Natural killer cell (primary cell): ENCODE data around the gene DNAJB11. TPM values are rescaled to one million over a fixed set of nuclear protein-coding genes. Genes with fewer than 3 reads are reported as not detected.

Experiments
- ATAC-seq, 3 donors: fragments of 150-1000 bp in 2 of 3; fragments of 200-7000 bp in 1 of 3; cut with Tn5 transposase; 1 replicate in 1 of 3; 2 replicates in 2 of 3; pipeline ENCODE4 v1.10.0; 2021; ENCODE audit warnings: mild to moderate bottlenecking in 2 of 3, moderate library complexity in 2 of 3
- DNase-seq, 2 donors: peaks; one replicate each; pipeline versions ENCODE4 v3.0.0 to v3.0.0-alpha.2; 2013 to 2021; ENCODE audit warnings: mixed read lengths in 1 of 2
- H3K27ac ChIP-seq: one replicate; pipeline ENCODE4 v1.5.1; 2013; ENCODE audit warnings: mild to moderate bottlenecking, low read length
- H3K27me3 ChIP-seq: one replicate; pipeline ENCODE4 v1.6.1; 2013; ENCODE audit warnings: low read length; ENCODE audit not compliant: control insufficient read depth, insufficient read depth
- H3K36me3 ChIP-seq: one replicate; pipeline ENCODE4 v1.6.1; 2013; ENCODE audit warnings: low read length; ENCODE audit not compliant: control insufficient read depth, insufficient read depth
- H3K4me1 ChIP-seq: one replicate; pipeline ENCODE4 v1.6.1; 2013; ENCODE audit warnings: low read length; ENCODE audit not compliant: control insufficient read depth, insufficient read depth
- H3K4me3 ChIP-seq: one replicate; pipeline ENCODE4 v1.5.1; 2013; ENCODE audit warnings: low read length
- H3K9me3 ChIP-seq: one replicate; pipeline ENCODE4 v1.6.1; 2013; ENCODE audit warnings: low read length; ENCODE audit not compliant: control insufficient read depth, insufficient read depth
- H3K27ac Mint-ChIP-seq, 2 donors: one replicate each; pipeline ENCODE4 v1.8.0; 2022; ENCODE audit warnings: mild to moderate bottlenecking in 2 of 2, mixed read lengths in 2 of 2, moderate library complexity in 1 of 2
- H3K27me3 Mint-ChIP-seq, 2 donors: one replicate each; pipeline ENCODE4 v1.8.0; 2022; ENCODE audit warnings: low read depth in 2 of 2, mixed read lengths in 2 of 2
- H3K36me3 Mint-ChIP-seq: one replicate; pipeline ENCODE4 v1.8.0; 2022; ENCODE audit warnings: mixed read lengths
- H3K4me1 Mint-ChIP-seq, 2 donors: one replicate each; pipeline ENCODE4 v1.8.0; 2022; ENCODE audit warnings: mixed read lengths in 2 of 2
- H3K4me3 Mint-ChIP-seq: one replicate; pipeline ENCODE4 v1.8.0; 2022; ENCODE audit warnings: mild to moderate bottlenecking, moderate library complexity, mixed read lengths
- H3K9me3 Mint-ChIP-seq, 2 donors: one replicate each; pipeline ENCODE4 v1.8.0; 2022; ENCODE audit warnings: mixed read lengths in 2 of 2
- WGBS: methylation state at CpG from one replicate; pipeline ENCODE4 v1.1.7; 2013; ENCODE audit warnings: missing lambda C conversion rate; ENCODE audit not compliant: insufficient coverage; 5-methylcytosine and 5-hydroxymethylcytosine counted together
- intact Hi-C: fragments of 100-400 bp; cut with micrococcal nuclease; formaldehyde crosslinking; loops from one replicate; pipeline ENCODE4 v1.14.2; 2022
- total RNA-seq, 4 donors: library from RNA; stranded (reverse); fragments of 120-200 nt in 1 of 4; gene quantifications; one replicate each; pipeline versions ENCODE4 v1.2.3 to v1.2.4, GENCODE V29; 2013 to 2022
- TF ChIP-seq, protein P1 (sequence below): fragments of 200-600 bp; IDR thresholded peaks from one replicate; pipeline ENCODE4 v1.8.0; 2022; ENCODE audit warnings: antibody characterized with exemption

The DNAJB11 gene
- total RNA-seq, 3 donors from 2014 or later (not counting 1 experiment from before 2014, with no cell fraction given): 85.9 to 112 (median 111) TPM

DNA sequence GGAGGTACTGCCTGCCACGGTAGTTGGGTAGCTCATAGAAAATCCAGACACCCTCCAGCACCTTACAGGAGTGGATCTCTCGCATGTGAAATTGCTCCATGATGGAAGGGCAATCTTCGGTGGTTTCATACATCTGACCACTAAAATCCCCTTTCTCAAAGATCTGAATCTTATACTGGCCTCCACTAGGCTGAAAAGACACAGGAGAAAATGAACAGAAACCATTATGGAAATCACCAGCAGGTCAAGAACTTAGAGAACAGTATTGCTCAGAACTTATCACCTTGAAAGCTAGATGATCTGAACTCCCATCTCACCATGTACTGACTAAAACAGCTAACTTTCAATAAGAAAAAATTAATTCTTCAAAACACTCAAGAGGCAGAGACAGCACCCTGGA lies 31.7 kb upstream of the DNAJB11 start:
- Histone ChIP-seq H3K27ac (no peak overlapping the region), H3K36me3 (no peaks in the 10 kb centered on the region), H3K4me3 (no peak overlapping the region), H3K4me1 (peaks cover 5% of the 10 kb centered on the region), H3K9me3 (no peaks in the 10 kb centered on the region), H3K27me3 (no peaks in the 10 kb centered on the region)
- Mint-ChIP-seq H3K27ac (no peak overlapping the region), H3K36me3 (peaks cover 9% of the 10 kb centered on the region), H3K9me3 (no peaks in the 10 kb centered on the region), H3K4me1 (peaks cover 15 to 18% of the 10 kb centered on the region in 2 donors), H3K4me3 (no peak overlapping the region), H3K27me3 (no peaks in the 10 kb centered on the region)
- ATAC-seq (no peak), DNase-seq (no peak)
- TF ChIP-seq, protein P1, sequence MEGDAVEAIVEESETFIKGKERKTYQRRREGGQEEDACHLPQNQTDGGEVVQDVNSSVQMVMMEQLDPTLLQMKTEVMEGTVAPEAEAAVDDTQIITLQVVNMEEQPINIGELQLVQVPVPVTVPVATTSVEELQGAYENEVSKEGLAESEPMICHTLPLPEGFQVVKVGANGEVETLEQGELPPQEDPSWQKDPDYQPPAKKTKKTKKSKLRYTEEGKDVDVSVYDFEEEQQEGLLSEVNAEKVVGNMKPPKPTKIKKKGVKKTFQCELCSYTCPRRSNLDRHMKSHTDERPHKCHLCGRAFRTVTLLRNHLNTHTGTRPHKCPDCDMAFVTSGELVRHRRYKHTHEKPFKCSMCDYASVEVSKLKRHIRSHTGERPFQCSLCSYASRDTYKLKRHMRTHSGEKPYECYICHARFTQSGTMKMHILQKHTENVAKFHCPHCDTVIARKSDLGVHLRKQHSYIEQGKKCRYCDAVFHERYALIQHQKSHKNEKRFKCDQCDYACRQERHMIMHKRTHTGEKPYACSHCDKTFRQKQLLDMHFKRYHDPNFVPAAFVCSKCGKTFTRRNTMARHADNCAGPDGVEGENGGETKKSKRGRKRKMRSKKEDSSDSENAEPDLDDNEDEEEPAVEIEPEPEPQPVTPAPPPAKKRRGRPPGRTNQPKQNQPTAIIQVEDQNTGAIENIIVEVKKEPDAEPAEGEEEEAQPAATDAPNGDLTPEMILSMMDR: no peak
- WGBS: 87% methylated on average over 3 of the region's 3 CpGs
- intact Hi-C loops: no loop called here

- TF ChIP-seq, protein P1: peak; percentile 75
- no peak overlapping the region for H3K27ac ChIP-seq
- H3K4me1 ChIP-seq: no peaks in the 10 kb centered on the region
- Mint-ChIP-seq H3K4me3 (peak overlapping the region; percentile 26), H3K27me3 (no peaks in the 10 kb centered on the region), H3K27ac (peak overlapping the region in 1 of 2 donors; percentile 75), H3K9me3 (no peaks in the 10 kb centered on the region), H3K4me1 (peaks cover 8% of the 10 kb centered on the region in 2 donors), H3K36me3 (peaks cover 9% of the 10 kb centered on the region)
- no peaks in the 10 kb centered on the region for H3K27me3 ChIP-seq
- intact Hi-C loops: loop anchor here (1.0 to 5.0 kb wide), 3 partner anchors 78 to 557 kb away; no protein-coding TSS in a partner anchor
- peaks cover 7% of the 10 kb centered on the region for H3K36me3 ChIP-seq
- ATAC-seq (peak; percentile 84 to 94 (median 94)), DNase-seq (peak; percentile 62 to 93)
- 14% methylated on average over 8 of the region's 8 CpGs for WGBS
- H3K4me3 ChIP-seq: no peak overlapping the region
- no peaks in the 10 kb centered on the region for H3K9me3 ChIP-seq
These were observed 30.2 kb upstream of the DNAJB11 start for GRCh38 chr3:186540221-186540834.

- Histone ChIP-seq H3K27ac (no peak overlapping the region), H3K4me3 (no peak overlapping the region), H3K36me3 (peaks cover 7% of the 10 kb centered on the region), H3K9me3 (no peaks in the 10 kb centered on the region), H3K27me3 (no peaks in the 10 kb centered on the region), H3K4me1 (no peaks in the 10 kb centered on the region)
- intact Hi-C loops: loop anchor here (1.0 to 5.0 kb wide), 3 partner anchors 79 to 558 kb away; no protein-coding TSS in a partner anchor
- Mint-ChIP-seq H3K36me3 (peaks cover 9% of the 10 kb centered on the region), H3K9me3 (no peaks in the 10 kb centered on the region), H3K4me1 (peaks cover 8% of the 10 kb centered on the region in 2 donors), H3K4me3 (no peak overlapping the region), H3K27ac (peak overlapping the region in 1 of 2 donors; percentile 75), H3K27me3 (no peaks in the 10 kb centered on the region)
- no peak for ATAC-seq
- WGBS: 36% methylated on average over 1 of the region's 2 CpGs
- TF ChIP-seq, protein P1: no peak
- DNase-seq: no peak
These were observed 29.7 kb upstream of the DNAJB11 start for GRCh38 chr3:186540835-186541226.
